IPS-NIHi7 (cell line): Measurements from ENCODE around the gene AP2M1.

ENCODE experiments used
- DNase-seq: peaks from one replicate; pipeline ENCODE4 v3.0.0; 2012; ENCODE audit warnings: mixed read lengths; ENCODE audit errors: extremely low spot score

AP2M1 gene

DNA sequence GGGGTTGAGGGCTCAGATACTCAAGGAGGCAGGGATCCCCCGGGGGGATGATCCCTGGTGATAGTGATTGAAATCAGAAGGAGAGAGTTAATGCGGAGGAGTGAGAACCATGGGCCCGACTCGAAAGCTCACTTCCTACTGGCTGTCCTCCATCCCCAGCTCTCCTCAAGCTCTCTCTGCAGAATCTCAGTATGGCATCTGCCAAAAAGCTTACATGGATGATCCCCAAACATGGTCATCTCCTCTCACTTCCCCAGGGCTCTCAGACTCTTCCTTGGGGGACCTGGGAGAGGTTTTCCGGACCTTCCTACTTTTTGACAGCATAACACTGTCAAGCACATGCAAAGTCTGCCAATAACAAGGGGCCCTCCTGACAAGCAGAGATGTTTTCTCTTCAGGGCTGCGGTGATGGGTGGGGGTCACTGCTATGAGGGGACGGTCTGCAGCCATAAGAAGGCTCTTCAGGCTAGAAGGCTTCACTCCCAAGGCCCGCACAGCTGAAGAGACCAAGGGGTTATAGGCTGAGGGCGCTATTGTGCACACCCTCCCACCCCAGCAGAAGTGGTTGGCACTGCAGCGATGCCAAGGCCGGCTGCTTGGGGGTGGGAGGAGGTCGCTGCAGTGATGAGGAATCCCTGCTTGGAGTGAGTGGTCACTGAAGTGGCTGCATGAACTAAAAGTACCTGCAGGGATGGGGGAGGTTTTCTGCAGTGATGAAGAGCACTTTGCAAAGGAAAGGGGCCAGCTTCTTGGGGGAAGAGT, 53.9 kb downstream of the AP2M1 start:
- DNase-seq: no peak

DNA sequence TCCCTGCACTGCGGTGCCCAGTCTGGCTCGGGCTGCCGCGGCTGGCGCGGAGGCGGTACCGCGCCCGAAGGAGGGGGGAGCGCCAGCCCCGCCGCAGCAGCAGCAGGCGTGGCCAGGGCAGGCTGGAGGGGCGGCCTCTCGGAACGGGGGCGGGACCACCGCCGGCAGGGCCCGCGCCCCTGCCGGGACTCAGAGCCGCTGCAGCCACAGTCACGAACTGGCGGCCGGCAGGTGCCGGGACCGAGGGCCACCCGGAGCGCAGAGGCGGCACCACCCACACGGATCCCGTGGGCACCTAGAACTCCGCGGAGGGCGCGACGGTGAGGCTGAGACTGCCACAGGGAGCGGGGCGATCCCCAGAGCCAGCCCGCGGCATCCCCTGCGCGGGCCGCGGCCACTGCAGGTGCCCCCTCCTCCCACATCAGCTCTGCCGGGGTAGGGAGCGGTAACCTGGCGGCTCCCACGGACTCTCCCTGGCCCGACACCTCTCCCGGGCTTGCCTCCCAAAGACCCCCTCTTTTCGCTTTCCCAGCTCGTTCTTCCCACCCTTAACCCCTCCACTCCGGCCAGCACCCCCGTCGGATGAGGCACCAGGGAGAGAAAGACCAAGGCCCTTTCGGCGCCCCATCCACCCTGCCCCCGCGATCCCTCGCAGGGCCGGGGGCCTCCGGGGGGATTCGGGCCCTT, 54.9 kb downstream of the AP2M1 start, which contains the start of gene VWA5B2:
VWA5B2 (plus strand) TSS at position 192 of the 687 bp plus-strand sequence. CDS start 944 bp downstream, outside the sequence.
- peak; percentile 97 for DNase-seq

- no peak for DNase-seq
Observed at GRCh38 chr3:184230081-184230602, 55.5 kb downstream of the AP2M1 start.

GRCh38 chr3:184230603-184231528, 56.2 kb downstream of the AP2M1 start:
- DNase-seq: no peak

- no peak for DNase-seq
Observed at GRCh38 chr3:184231671-184232070, 57.0 kb downstream of the AP2M1 start.

DNA sequence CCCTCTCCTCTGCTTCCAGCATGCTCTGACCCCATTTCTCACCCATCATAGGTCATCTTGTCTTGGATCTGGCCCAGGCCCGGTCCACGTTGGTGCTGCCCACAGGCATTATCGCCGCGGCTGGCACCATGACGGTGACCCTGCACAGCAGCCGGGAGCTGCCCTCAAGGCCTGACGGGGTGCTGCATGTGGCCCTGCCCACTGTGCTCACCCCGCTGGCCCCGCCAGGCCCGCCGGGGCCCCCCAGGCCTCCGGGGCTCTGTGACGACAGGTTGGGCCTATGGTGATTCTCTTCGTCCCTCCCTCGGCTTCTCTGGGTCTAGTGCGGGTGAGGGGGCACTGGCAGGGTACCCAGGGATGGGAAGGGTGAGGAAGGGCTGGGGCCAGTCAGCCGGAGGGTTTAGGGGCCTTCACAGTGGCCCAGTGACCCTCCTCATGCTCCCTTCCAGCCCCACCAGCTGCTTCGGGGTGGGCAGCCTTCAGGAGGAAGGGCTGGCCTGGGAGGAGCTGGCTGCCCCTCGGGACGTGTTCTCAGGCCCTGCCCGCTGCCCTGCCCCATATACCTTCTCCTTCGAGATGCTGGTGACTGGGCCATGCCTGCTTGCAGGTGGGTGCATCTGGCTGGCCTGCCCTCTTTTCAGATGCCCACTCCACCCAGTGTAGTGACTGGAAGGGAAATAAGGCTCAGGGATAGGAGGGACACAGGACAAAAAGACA, 58.6 kb downstream of the AP2M1 start:
- DNase-seq: no peak
